ENCODE measurements around the gene CA10.

CA10 gene

GRCh38 chr17:51751072-51751471 lies 407.4 kb downstream of the CA10 start:
- DNase-seq = no peak

- no peak for DNase-seq
Observed at GRCh38 chr17:51748749-51749604, 409.5 kb downstream of the CA10 start.

GRCh38 chr17:51746421-51746820 lies 412.1 kb downstream of the CA10 start:
- no peak for DNase-seq

- no peak for DNase-seq
Observed at GRCh38 chr17:51745993-51746392, 412.5 kb downstream of the CA10 start.

DNA sequence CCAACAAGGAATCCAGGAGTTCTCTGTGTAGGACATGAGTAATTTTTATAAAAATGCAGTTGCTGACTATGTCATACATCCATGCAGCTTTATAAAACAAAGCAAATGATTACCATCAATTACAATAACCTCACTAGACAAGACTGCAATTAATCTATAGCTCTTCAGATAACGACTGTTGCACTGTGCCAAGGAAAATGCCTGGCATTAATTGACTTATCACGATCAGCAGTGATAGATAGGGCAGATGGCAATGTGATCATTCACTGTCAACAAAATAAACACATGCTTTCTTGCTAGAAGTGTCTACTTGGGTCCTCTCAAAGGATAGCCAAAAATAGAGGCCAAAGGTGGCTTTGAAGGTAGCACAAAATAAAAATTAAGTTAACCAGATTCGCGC lies 415.0 kb downstream of the CA10 start:
- DNase-seq = no peak

GRCh38 chr17:51742571-51742970 lies 415.9 kb downstream of the CA10 start:
- no peak for DNase-seq

- DNase-seq = no peak
Observed at GRCh38 chr17:51741458-51741857, 417.1 kb downstream of the CA10 start.

- no peak for DNase-seq
Observed at GRCh38 chr17:51740531-51740930, 418.0 kb downstream of the CA10 start.

DNA sequence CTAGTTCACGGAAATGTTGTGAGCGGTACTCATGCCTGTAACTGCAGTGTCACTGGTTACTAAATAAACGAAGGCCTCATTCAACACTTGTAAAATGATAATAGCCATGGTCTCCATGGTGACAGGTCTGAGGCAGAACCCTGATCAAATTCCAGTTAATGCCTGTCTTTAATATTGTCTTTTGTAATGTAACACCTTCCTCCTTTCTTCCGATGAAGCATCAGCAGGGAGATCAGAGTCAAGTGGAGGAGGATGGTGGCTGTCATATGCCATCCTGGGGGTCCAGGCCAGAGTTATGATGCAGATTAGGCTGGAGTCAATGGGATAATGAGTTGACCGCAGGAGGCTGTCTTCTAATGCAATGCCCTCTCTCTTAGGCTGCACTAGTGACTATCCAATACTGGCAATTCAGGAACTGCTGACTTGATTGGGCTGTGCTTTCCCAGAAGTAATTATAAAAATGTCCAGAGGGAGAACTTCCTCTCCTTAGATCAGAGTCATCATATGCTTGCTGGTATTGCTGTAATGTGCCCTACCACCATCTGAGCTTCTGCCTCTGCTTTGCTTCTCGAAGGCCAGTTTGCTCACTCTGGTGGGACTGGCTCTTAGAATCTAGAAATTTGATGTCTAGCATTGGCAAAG lies 419.1 kb downstream of the CA10 start:
- no peak for DNase-seq

DNA sequence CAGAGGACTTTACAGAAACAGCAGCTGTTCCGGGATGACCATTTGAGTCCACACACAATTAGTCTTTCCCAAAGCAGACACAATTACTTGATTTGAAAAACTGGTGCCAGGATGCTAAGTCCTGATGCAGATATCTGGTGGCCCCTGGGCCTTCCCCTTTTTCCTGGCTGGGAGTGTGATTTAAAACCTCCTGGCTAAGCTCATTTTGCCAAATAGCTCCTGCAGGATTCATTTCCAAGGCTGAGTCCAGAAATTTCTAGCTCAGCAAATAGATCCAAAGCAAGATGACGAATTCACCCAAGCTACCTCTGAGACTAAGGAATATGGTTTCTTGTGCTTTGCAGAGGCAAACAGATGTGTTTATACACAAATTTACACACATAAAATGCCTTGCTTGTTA lies 422.2 kb downstream of the CA10 start:
- no peak for DNase-seq

- DNase-seq = no peak
Observed at GRCh38 chr17:51734976-51735375, 423.5 kb downstream of the CA10 start.

DNA sequence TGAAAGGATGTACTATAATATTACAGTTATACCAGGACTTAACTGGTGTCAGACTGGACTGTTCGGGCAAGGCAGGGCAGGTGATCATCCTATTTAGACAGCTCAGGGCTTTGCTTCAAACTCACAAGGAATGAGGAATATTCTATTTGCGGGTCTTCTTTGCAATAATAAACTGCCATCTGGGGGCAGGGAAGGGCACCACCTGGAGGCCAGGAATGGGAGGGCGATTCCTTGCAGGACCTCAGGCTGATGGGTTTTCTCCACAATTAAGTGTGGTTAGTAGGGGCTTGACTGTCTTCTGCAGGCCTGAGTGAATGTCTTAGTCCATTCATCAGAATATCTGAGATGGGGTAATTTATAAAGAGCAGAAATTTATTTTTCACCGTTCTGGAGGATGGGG lies 424.1 kb downstream of the CA10 start:
- DNase-seq = no peak

DNA sequence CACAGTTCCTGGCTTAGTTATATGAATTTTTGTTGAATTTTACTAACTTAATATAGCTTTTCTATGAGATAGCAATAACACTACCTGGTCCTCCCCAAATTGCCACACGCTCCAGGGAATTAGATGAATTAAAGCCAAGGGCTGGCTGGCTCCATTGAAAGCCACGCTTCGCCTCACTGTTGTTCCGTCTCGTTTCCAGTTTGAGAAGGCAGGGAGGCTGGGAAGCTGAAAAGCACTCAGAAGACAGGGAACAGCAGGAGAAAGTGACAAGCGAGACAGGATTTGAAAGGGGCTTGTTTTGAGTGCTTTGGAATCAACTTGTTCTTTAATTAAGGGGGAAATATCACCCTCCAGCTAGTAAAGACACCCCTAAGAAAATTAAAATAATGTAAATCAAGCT lies 425.3 kb downstream of the CA10 start:
- DNase-seq = no peak

- DNase-seq = no peak
Observed at GRCh38 chr17:51731941-51732722, 426.4 kb downstream of the CA10 start.

DNA sequence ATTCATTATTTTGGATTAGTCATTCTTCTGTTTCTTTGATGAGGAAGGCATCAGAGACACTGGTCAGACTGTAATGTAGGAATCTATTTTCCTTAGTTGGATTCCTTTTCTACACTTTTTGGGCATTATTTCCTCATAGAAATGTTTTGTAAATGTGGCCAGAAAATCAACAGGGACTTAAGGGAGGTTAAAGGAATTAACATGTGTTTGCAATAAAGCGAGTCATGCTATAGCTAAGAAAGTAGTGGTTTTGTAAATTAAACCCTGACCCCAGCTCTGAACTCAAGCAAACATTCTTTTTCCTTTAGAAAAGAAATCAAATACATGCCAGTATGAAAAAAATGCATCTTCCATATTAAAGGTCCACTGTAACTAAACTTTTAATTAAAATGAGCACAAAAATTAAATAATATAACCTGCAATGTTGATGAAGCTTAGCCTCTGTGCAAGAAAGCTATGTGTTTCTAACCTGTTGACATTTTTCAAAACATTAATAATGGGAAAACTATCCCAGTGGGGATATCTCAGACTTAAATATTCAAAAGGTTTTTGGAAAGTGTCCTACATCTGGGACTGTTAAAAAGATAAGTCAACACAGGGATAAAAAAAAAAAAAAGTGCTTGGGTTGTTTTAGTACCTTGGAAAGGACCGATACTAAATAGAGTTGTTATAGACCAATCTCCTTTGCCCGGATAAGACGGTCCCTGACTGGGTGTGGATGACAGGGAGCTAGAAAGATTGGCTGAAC lies 428.0 kb downstream of the CA10 start:
- no peak for DNase-seq

- no peak for DNase-seq
Observed at GRCh38 chr17:51725185-51725584, 433.3 kb downstream of the CA10 start.

DNA sequence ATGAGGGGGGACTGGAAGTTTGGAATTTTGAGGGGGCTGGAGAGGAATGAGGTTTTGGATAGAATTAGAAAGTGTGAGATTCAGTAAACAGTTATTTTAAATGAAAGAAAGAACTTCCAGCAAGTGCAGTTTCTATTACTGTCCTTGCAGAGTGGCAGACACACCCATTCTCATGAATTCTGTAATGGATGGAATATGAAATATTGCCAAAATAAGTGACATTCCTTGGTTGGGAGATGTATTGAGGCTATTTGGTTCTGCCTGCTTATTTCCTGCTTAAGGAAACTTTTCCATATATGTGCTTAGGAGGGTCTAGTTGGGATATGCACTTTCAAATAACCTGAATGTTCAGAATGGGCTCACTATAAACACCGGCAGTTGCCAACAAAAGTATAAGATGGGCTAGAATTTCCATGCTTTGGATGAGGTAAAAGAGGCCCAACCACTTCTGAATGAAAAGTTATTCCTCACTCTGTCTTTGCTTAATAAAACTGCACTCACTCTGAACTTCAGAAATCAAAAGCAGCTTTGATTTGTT lies 434.4 kb downstream of the CA10 start:
- DNase-seq = no peak

DNA sequence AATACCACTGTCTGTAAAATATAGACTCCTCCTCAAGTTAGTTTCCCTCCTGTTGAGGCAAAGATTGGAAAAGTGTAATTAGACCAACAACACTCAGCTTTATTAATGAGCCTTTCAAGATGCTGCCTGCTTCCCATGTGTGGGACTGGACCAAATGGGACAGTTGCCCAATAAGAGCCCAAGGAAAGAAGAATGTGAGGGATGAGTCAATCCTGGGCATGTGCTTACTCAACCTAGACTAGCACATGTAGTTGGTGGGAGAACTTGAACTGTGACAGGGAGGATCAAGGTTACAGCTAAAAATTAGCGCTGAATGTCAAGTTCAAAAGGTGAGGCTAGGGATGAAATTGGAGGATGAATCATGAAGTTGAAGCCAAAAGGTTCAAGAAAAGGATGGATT lies 435.5 kb downstream of the CA10 start:
- no peak for DNase-seq

GRCh38 chr17:51721730-51722129 lies 436.8 kb downstream of the CA10 start:
- no peak for DNase-seq

- no peak for DNase-seq
Observed at GRCh38 chr17:51720439-51720838, 438.1 kb downstream of the CA10 start.

DNA sequence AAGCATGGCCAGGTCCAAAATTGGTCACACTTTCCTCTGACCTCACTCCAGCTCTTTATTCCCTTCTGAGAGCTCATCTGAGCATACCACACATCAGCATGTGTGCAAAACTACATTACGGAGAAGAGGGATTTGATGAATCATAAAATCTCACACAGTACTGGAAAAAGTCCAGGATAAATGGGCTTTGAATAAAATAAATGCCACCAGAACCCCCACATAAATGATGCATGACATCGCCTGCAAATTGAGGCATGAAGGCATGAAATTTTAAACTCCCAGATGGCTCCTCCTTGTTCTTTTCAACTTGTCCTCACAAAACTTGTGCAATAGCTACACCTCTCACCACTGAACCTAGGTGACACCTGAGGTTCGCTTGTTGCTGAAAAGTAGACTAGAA lies 439.5 kb downstream of the CA10 start:
- no peak for DNase-seq

DNA sequence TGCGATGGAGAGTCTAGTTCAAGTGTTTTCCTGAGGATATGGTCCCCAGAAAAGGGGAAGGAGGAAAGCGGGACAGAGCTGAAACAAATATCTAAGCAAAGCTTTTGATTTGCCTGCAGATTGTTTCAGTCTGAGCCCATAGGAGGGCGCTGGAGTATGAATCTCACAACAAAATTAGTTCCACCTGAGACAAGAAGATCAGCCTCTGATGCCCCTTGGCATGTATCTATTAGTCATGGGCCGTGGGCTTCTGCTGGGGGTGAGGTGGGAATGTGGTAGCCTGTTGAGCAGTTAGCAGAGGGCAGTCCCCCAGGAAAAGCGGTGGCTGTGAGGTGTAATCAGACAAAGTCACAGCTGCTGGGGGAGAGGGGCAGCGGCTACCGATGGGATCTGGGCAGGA lies 446.9 kb downstream of the CA10 start:
- no peak for DNase-seq

DNA sequence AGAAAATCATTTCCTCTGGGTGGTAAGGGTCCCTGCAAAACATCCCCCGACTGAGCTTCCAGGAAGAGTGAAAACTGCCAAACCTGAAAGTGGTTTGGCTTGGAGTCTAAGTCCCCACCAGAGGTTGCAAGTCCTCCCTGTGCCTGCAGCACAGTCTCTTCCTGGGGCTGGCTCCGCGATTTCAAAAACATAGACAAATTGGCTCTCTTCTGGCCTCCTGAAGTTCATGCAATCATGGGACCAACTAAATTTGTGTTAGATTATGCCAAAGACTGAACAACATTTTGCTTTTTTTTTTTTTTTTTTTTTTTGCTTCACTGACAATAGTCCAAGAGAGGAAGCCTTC lies 447.9 kb downstream of the CA10 start:
- DNase-seq = no peak

Data from CD4-positive, alpha-beta T cell treated with Interleukin-4 for 4 hours (primary cell).